ENCODE measurements around the gene RNLS.

DNA sequence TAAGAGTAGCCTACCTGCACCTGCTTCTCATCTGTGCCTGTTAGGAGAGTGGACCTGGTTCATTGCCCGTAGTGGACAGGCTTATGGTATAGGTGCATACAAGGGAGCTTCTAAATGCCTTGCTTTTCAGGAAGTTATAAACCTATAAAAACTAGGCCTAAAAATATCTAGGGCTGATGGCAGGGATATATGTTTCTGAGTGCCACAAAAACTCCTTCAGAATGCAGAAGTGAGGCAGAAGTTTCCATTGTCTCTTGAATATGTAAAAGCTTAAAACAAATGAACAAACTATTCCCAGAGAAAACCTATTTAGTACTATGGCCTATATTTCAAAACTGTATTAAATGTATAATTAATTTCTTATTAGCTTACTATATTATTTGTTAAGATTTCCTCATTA is 91.8 kb downstream of the RNLS start:
- no peak for TF ChIP-seq CTCF (IDR thresholded peaks at IDR 0.05)
- TF ChIP-seq TCF7L2 (IDR thresholded peaks at IDR 0.05; ENCODE audit: low read depth, low read length), result no peak
- no peak for TF ChIP-seq POLR2AphosphoS5 (IDR thresholded peaks at IDR 0.05; ENCODE audit: low read depth, low read length)
- no peak for TF ChIP-seq REST (IDR thresholded peaks at IDR 0.05; ENCODE audit: insufficient read depth in 1 of 2, low read depth in 2 of 2, low read length in 1 of 2)
- TF ChIP-seq SIN3A (IDR thresholded peaks at IDR 0.05; ENCODE audit: borderline replicate concordance, insufficient read depth, low read depth, low read length), result no peak

Measured in Panc1 (cell line).